K562 (cell line): ENCODE measurements around the gene IRS2. TPM values are rescaled to one million over a fixed set of nuclear protein-coding genes. Genes with fewer than 3 reads are reported as not detected.

Source experiments
- BRF1 ChIP-seq: IDR thresholded peaks from 3 replicates; pipeline ENCODE4 v1.6.1; 2011; ENCODE audit warnings: borderline replicate concordance, mild to moderate bottlenecking; ENCODE audit not compliant: insufficient read length; ENCODE audit errors: extremely low read depth
- EWSR1 ChIP-seq: fragments of 450-650 bp; IDR thresholded peaks from 2 replicates; pipeline ENCODE4 v1.6.1; 2018; ENCODE audit warnings: borderline replicate concordance, mild to moderate bottlenecking, low read depth, moderate library complexity; ENCODE audit not compliant: partially characterized antibody
- FOXK1 ChIP-seq: sonication (generic); formaldehyde crosslinking; IDR thresholded peaks from 2 replicates; pipeline ENCODE4 v1.8.0; 2022; ENCODE audit warnings: missing genetic modification reagents, mild to moderate bottlenecking, borderline replicate concordance
- HDAC6 ChIP-seq: IDR thresholded peaks from 2 replicates; pipeline ENCODE4 v1.6.1; 2012; ENCODE audit warnings: low read depth, mild to moderate bottlenecking, control low read depth, inconsistent platforms, low read length, moderate library complexity
- HDGF ChIP-seq: fragments of 450-650 bp; IDR thresholded peaks from 2 replicates; pipeline ENCODE4 v1.6.1; 2016
- HMGN3 ChIP-seq: IDR thresholded peaks from 2 replicates; pipeline ENCODE4 v1.6.1; 2011; ENCODE audit warnings: borderline replicate concordance, low read depth, mild to moderate bottlenecking, mixed read lengths, low read length; ENCODE audit not compliant: insufficient read length; ENCODE audit errors: extremely low read depth
- HSF4 ChIP-seq: fragments of 250-450 bp; sonication (Bioruptor Pico); IDR thresholded peaks from 2 replicates; pipeline ENCODE4 v2.1.2; 2022; ENCODE audit warnings: mild to moderate bottlenecking, moderate library complexity, borderline replicate concordance
- IRF1 ChIP-seq: sonication (generic); formaldehyde crosslinking; IDR thresholded peaks from 2 replicates; pipeline ENCODE4 v1.8.0; 2022; ENCODE audit warnings: missing genetic modification reagents, mild to moderate bottlenecking, borderline replicate concordance
- MXI1 ChIP-seq: IDR thresholded peaks from 2 replicates; pipeline ENCODE4 v1.6.1; 2011; ENCODE audit warnings: low read depth, mild to moderate bottlenecking, improper control_type of control experiment, low read length
- PYGO2 ChIP-seq: fragments of 450-650 bp; IDR thresholded peaks from 2 replicates; pipeline ENCODE4 v1.6.1; 2016; ENCODE audit warnings: mild to moderate bottlenecking, missing genetic modification characterization, moderate library complexity, missing compliant biosample characterization
- RHOXF2B ChIP-seq: fragments of 250-450 bp; sonication (Bioruptor Pico); conservative IDR thresholded peaks from 2 replicates; pipeline ENCODE4 v1.5.1; 2021
- SMARCA5 ChIP-seq: fragments of 450-650 bp; IDR thresholded peaks from 2 replicates; pipeline ENCODE4 v1.6.1; 2016
- SUPT5H ChIP-seq: fragments of 450-650 bp; IDR thresholded peaks from 2 replicates; pipeline ENCODE4 v1.6.1; 2016
- USF1 ChIP-seq: sonication (generic); formaldehyde crosslinking; IDR thresholded peaks from 2 replicates; pipeline ENCODE4 v1.9.0; 2022; ENCODE audit warnings: mild to moderate bottlenecking, missing genetic modification reagents
- ZBTB1 ChIP-seq: sonication (generic); formaldehyde crosslinking; IDR thresholded peaks from 2 replicates; pipeline ENCODE4 v1.8.1; 2023; ENCODE audit warnings: missing genetic modification reagents, low read depth, mild to moderate bottlenecking, borderline replicate concordance
- ZBTB33 ChIP-seq: sonication (generic); formaldehyde crosslinking; IDR thresholded peaks from 2 replicates; pipeline ENCODE4 v1.8.1; 2023; ENCODE audit warnings: mild to moderate bottlenecking, missing genetic modification reagents
- ZFP1 ChIP-seq: fragments of 450-650 bp; formaldehyde crosslinking; IDR thresholded peaks from 2 replicates; pipeline ENCODE4 v1.4.0; 2020; ENCODE audit warnings: mild to moderate bottlenecking, mixed read lengths
- ZMIZ1 ChIP-seq, 2 experiments: fragments of 150-350 bp in 1 of 2; IDR thresholded peaks; 2 replicates each; pipeline ENCODE4 v1.6.1; 2012 to 2016; ENCODE audit warnings: low read depth in 2 of 2, low read length in 2 of 2, mild to moderate bottlenecking in 1 of 2, moderate library complexity in 1 of 2
- ZNF175 ChIP-seq: fragments of 200-800 bp; sonication (Bioruptor generic); IDR thresholded peaks from 2 replicates; pipeline ENCODE4 v1.6.1; 2016; ENCODE audit warnings: low read depth, mild to moderate bottlenecking, missing genetic modification characterization, missing compliant biosample characterization
- ZNF224 ChIP-seq: sonication (generic); formaldehyde crosslinking; IDR thresholded peaks from 2 replicates; pipeline ENCODE4 v1.8.0; 2022; ENCODE audit warnings: mild to moderate bottlenecking, missing genetic modification reagents
- ZNF785 ChIP-seq: fragments of 250-450 bp; sonication (Bioruptor Pico); IDR thresholded peaks from 2 replicates; pipeline ENCODE4 v1.4.0; 2020; ENCODE audit warnings: mild to moderate bottlenecking
- polyA plus RNA-seq, 8 experiments: library from polyadenylated mRNA; depleted of rRNA in 4 of 8; stranded (reverse) in 5 of 8; unstranded in 3 of 8; fragments of >200 nt; fragmentation: Nextera tagmentation in 2 of 8; fragmentation: Illumina TruSeq in 1 of 8; extraction: Ambion mirVana in 2 of 8; extraction: Trizol in 1 of 8; gene quantifications; 2 replicates each; pipeline versions ENCODE4 v1.2.1 to v1.2.3, GENCODE V29; 2011 to 2014; ENCODE audit warnings: inconsistent platforms in 1 of 8, missing spikeins in 1 of 8
- total RNA-seq, 7 experiments: library from RNA; depleted of rRNA in 6 of 7; stranded (reverse); fragments of >200 nt in 6 of 7; fragmentation: Illumina TruSeq in 2 of 7; extraction: Trizol in 2 of 7; gene quantifications; 2 replicates each; pipeline versions ENCODE4 v1.2.1 to v1.2.3, GENCODE V29; 2011 to 2021; ENCODE audit warnings: low replicate concordance in 1 of 7

IRS2 gene
- total and polyA plus RNA-seq, 9 of the 15 experiments (the other 6 are each of a cell fraction or from before 2014, with no cell fraction given), result 0.36 to 4.6 (median 0.63) TPM

- no peak for TF ChIP-seq ZNF224 (CRISPR knock-in tag)
- no peak; the same call in 1 of the 2 replicates for TF ChIP-seq ZNF175 (CRISPR knock-in tag)
- no peak for TF ChIP-seq HSF4 (CRISPR knock-in tag)
- TF ChIP-seq SUPT5H, result no peak
- TF ChIP-seq SMARCA5, result no peak
- no peak for TF ChIP-seq FOXK1 (CRISPR knock-in tag)
- TF ChIP-seq ZNF785 (CRISPR knock-in tag), result no peak
- TF ChIP-seq HDAC6, result no peak
- TF ChIP-seq RHOXF2B (CRISPR knock-in tag), result no peak
- TF ChIP-seq ZFP1 (CRISPR knock-in tag), result no peak
- TF ChIP-seq HDGF, result no peak
- no peak for TF ChIP-seq ZBTB33 (CRISPR knock-in tag)
- no peak for TF ChIP-seq BRF1
- no peak for TF ChIP-seq ZMIZ1 (IDR thresholded peaks at IDR 0.05; ENCODE audit: low read depth in 2 of 2, low read length in 2 of 2)
- TF ChIP-seq USF1 (CRISPR knock-in tag), result peak; percentile 45; the same call in 1 of the 2 replicates
- no peak for TF ChIP-seq MXI1
- no peak for TF ChIP-seq ZBTB1 (CRISPR knock-in tag)
- TF ChIP-seq HMGN3, result no peak
- TF ChIP-seq EWSR1, result no peak
- no peak for TF ChIP-seq IRF1
- TF ChIP-seq PYGO2, result peak; percentile 32; the same call in 1 of the 2 replicates
These were observed 79.2 kb downstream of the IRS2 start (continued) for GRCh38 chr13:109707044-109707741.
